Neural crest cell (in vitro differentiated cells): Measurements from ENCODE around the gene FBLN2. TPM values are rescaled to one million over a fixed set of nuclear protein-coding genes. Genes with fewer than 3 reads are reported as not detected.

ENCODE experiments used
- DNase-seq: peaks from one replicate; pipeline ENCODE4 v3.0.0; 2021; ENCODE audit warnings: low read depth, mixed read lengths, low spot score
- H3K27ac Mint-ChIP-seq: one replicate; pipeline ENCODE4 v1.8.0; 2021; ENCODE audit warnings: mild to moderate bottlenecking, mixed read lengths; ENCODE audit not compliant: unreplicated experiment
- H3K27me3 Mint-ChIP-seq: 2 replicates; pipeline ENCODE4 v1.8.0; 2021; ENCODE audit warnings: low read depth, mild to moderate bottlenecking, mixed read lengths
- H3K36me3 Mint-ChIP-seq: 2 replicates; pipeline ENCODE4 v1.8.0; 2021; ENCODE audit warnings: low read depth, mild to moderate bottlenecking, mixed read lengths
- H3K4me1 Mint-ChIP-seq: 2 replicates; pipeline ENCODE4 v1.8.0; 2021; ENCODE audit warnings: mixed read lengths
- H3K4me3 Mint-ChIP-seq: one replicate; pipeline ENCODE4 v1.8.0; 2021; ENCODE audit warnings: mild to moderate bottlenecking, mixed read lengths
- H3K9me3 Mint-ChIP-seq: 2 replicates; pipeline ENCODE4 v1.8.0; 2021; ENCODE audit warnings: mixed read lengths
- CTCF ChIP-seq: fragments of 200-600 bp; sonication (generic); conservative IDR thresholded peaks from 2 replicates; pipeline ENCODE4 v1.5.0; 2021; ENCODE audit warnings: antibody characterized with exemption, mild to moderate bottlenecking
- total RNA-seq: library from RNA; stranded (reverse); gene quantifications from 2 replicates; pipeline ENCODE4 v1.2.1, GENCODE V29; 2021

The FBLN2 gene
- total RNA-seq, 1 donor from 2014 or later, result 6.3 TPM

DNA sequence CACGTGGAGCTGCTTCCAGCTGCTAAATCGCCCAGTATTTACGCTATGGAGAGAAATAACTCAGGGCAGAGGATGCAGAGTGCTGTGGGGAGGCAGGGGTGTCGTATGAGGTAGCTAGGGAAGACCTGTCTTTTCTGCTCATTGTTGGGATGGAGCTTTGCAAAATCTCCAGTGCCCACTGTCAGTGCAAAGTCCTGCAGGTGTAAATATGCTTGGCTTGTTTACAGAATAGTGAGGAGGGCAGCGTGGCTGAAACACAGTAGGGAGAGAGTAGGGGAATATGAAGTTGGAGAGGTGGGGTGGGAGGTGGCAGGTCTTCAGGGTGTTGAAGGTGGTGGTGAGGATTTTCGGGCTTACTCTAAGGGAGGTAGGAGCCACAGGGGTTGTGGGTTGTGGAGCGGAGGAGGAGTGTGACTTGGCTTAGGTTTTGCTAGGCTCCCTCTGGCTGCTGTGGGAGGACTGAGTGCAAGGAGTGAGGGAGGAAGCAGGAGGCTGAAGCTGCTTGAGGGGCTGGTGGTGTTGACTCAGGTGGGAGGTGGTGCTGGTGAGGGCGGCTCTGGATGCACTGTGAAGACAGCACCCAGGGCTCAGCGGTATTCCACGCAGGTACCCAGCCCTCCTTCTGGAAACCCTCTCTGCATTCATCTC, 125.7 kb downstream of the FBLN2 start:
- H3K27me3 Mint-ChIP-seq, result peaks cover 2% of the 10 kb centered on the region
- H3K9me3 Mint-ChIP-seq, result no peaks in the 10 kb centered on the region
- H3K36me3 Mint-ChIP-seq, result no peaks in the 10 kb centered on the region
- TF ChIP-seq CTCF, result no peak
- DNase-seq, result no peak
- peak overlapping the region; percentile 31 for H3K27ac Mint-ChIP-seq
- H3K4me1 Mint-ChIP-seq, result peaks cover 10% of the 10 kb centered on the region
- no peak overlapping the region for H3K4me3 Mint-ChIP-seq

DNA sequence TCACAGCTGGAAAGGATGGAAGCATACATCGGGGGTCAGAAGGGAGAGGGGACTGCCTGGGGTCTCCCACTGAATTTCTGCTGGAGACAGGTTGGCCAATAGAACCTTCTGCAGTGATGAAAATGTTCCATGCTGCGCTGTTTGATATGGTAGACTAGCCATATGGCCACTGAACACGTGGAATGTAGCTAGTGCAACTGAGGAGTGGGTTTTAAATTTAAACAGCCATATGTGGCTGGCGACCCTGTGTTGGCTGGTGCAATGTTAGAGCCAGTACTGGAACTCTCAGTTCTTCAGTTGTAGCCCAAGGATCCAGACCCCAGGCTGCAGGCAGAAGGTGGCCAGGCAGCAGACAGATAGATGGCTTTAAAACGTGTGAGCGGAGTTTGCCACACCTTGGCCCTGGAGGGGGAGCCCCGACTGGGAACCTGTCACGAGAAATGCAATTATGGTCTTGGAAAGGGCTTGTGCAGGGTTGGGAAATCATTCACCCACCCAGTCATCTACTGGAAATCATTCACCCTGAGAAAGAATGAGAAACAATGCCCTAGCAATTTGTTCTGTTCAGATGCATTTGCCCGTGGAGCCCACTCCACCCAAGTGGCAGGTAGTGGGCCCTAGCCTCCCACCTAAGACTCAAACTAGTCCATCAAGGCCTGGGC, 127.6 kb downstream of the FBLN2 start:
- Mint-ChIP-seq H3K27me3 (peaks cover 2% of the 10 kb centered on the region), H3K4me1 (peaks cover 13% of the 10 kb centered on the region), H3K4me3 (no peak overlapping the region), H3K9me3 (no peaks in the 10 kb centered on the region), H3K36me3 (no peaks in the 10 kb centered on the region), H3K27ac (no peak overlapping the region)
- TF ChIP-seq CTCF, result no peak
- no peak for DNase-seq

- TF ChIP-seq CTCF, result no peak
- H3K4me3 Mint-ChIP-seq, result no peak overlapping the region
- peak overlapping the region; percentile 21 for H3K27ac Mint-ChIP-seq
- H3K27me3 Mint-ChIP-seq, result peaks cover 2% of the 10 kb centered on the region
- DNase-seq, result no peak
- H3K9me3 Mint-ChIP-seq, result no peaks in the 10 kb centered on the region
- peaks cover 8% of the 10 kb centered on the region for H3K4me1 Mint-ChIP-seq
- H3K36me3 Mint-ChIP-seq, result no peaks in the 10 kb centered on the region
Measured at GRCh38 chr3:13677272-13677671, 128.3 kb downstream of the FBLN2 start.

GRCh38 chr3:13681931-13682330, 133.0 kb downstream of the FBLN2 start:
- peak overlapping the region; percentile 91 for H3K27ac Mint-ChIP-seq
- no peak overlapping the region for H3K4me3 Mint-ChIP-seq
- DNase-seq, result no peak
- H3K9me3 Mint-ChIP-seq, result no peaks in the 10 kb centered on the region
- peaks cover 9% of the 10 kb centered on the region for H3K4me1 Mint-ChIP-seq
- no peaks in the 10 kb centered on the region for H3K36me3 Mint-ChIP-seq
- no peaks in the 10 kb centered on the region for H3K27me3 Mint-ChIP-seq
- no peak for TF ChIP-seq CTCF

DNA sequence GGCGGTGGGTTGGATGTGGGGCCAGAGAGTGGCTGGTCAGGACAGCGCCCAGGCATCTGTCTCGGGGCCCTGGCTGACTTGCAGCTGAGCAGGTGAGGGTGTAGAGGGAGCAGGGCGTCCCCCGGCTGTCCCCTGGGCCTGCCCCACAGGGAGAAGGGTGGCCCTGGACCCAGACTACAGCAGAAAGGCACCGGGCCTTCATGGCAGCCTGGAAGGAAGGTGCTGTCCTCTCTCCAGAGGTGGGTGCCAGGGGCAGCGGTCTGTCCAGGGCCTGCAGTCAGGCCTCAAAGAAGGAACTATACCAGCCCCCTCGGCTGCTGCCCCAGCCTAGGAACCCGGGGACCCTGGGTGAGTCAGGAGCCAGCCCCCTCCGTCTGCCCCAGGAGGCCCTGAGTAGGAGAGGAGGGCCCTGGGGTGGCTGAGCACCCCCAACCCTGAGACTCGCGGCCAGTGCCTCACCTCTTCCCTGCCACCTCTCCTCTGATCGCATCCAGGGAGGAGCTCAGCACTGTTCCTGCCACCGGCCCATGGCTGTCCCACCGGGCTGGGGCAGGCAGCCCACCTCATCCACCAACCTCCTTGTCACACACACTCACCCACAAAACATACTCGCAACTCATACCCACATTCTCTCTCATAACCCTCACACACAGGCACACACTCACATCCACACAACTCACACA, 133.5 kb downstream of the FBLN2 start:
- DNase-seq, result no peak
- Mint-ChIP-seq H3K9me3 (no peaks in the 10 kb centered on the region), H3K4me1 (peaks cover 14% of the 10 kb centered on the region), H3K36me3 (no peaks in the 10 kb centered on the region), H3K27ac (peak overlapping the region; percentile 96), H3K27me3 (no peaks in the 10 kb centered on the region), H3K4me3 (no peak overlapping the region)
- TF ChIP-seq CTCF, result no peak
